M059J (cell line): ENCODE data around the gene ECHS1. TPM values are rescaled to one million over a fixed set of nuclear protein-coding genes. Genes with fewer than 3 reads are reported as not detected.
"Not testable (repeated sequence)": the region's sequence is repeated elsewhere in the genome, so short reads cannot be mapped to it uniquely, and the experiment has no call there.

Source experiments
- DNase-seq: peaks from one replicate; pipeline ENCODE4 v3.0.0-alpha.2; 2012; ENCODE audit warnings: low read depth
- total RNA-seq: library from RNA; depleted of rRNA; stranded (reverse); fragments of >200 nt; shearing (Covaris generic); gene quantifications from 2 replicates; pipeline ENCODE4 v1.2.3, GENCODE V29; 2014

ECHS1 gene
- total RNA-seq, 1 experiment from 2014 or later, result 121 TPM

- DNase-seq, result no peak
These were observed 26.0 kb upstream of the ECHS1 start for GRCh38 chr10:133399123-133399601.

- DNase-seq, result no peak
These were observed 24.8 kb upstream of the ECHS1 start for GRCh38 chr10:133397938-133398337.

GRCh38 chr10:133396035-133396624, 23.0 kb upstream of the ECHS1 start:
- DNase-seq, result no peak

- DNase-seq, result no peak
These were observed 21.7 kb upstream of the ECHS1 start for GRCh38 chr10:133394801-133395221.

GRCh38 chr10:133394064-133394663, 21.0 kb upstream of the ECHS1 start, which contains the start of gene MTG1:
MTG1 (plus strand) TSS chr10:133394157; CDS start chr10:133394221, 64 bp downstream.
- peak; percentile 86 for DNase-seq

GRCh38 chr10:133393401-133394063, 20.4 kb upstream of the ECHS1 start:
- no peak for DNase-seq

- DNase-seq, result no peak
These were observed 18.8 kb upstream of the ECHS1 start for GRCh38 chr10:133391761-133392518.

GRCh38 chr10:133391249-133391635, 18.1 kb upstream of the ECHS1 start:
- no peak for DNase-seq

- DNase-seq, result no peak
These were observed 17.6 kb upstream of the ECHS1 start for GRCh38 chr10:133390597-133391248.

GRCh38 chr10:133388973-133389818, 16.0 kb upstream of the ECHS1 start:
- no peak for DNase-seq

GRCh38 chr10:133388236-133388972, 15.2 kb upstream of the ECHS1 start:
- DNase-seq, result no peak

GRCh38 chr10:133386951-133387350, 13.8 kb upstream of the ECHS1 start:
- DNase-seq, result not testable (repeated sequence)

GRCh38 chr10:133385214-133385613, 12.1 kb upstream of the ECHS1 start:
- no peak for DNase-seq

- no peak for DNase-seq
These were observed 10.9 kb upstream of the ECHS1 start for GRCh38 chr10:133384071-133384470.

- no peak for DNase-seq
These were observed 10.4 kb upstream of the ECHS1 start for GRCh38 chr10:133383551-133383950.

GRCh38 chr10:133381036-133381435, 7.9 kb upstream of the ECHS1 start:
- no peak for DNase-seq

- no peak for DNase-seq
These were observed 6.9 kb upstream of the ECHS1 start for GRCh38 chr10:133379801-133380666.

GRCh38 chr10:133379152-133379800, 6.1 kb upstream of the ECHS1 start, which contains the start of gene PAOX:
PAOX (plus strand) TSS chr10:133379262; CDS start chr10:133379317, 55 bp downstream.
- DNase-seq, result peak; percentile 42
